ENCODE measurements around the gene ZNF764.
"Not testable (repeated sequence)": the region's sequence is repeated elsewhere in the genome, so short reads cannot be mapped to it uniquely, and the experiment has no call there.

GRCh38 chr16:30589582-30589981 is 31.4 kb upstream of the ZNF764 start:
- TF ChIP-seq CTCF (optimal IDR thresholded peaks at IDR 0.05 in 1 of 3, IDR thresholded peaks at IDR 0.05 in 1 of 3, conservative IDR thresholded peaks at IDR 0.05 in 1 of 3; ENCODE audit: extremely low read depth in 1 of 3, insufficient read depth in 2 of 3, low read length in 3 of 3); EZH2 (IDR thresholded peaks at IDR 0.05; ENCODE audit: low read length): not testable (repeated sequence)
